Esophagus squamous epithelium (tissue), 5 donors: ENCODE data around the gene GPATCH4. TPM values are rescaled to one million over a fixed set of nuclear protein-coding genes. Genes with fewer than 3 reads are reported as not detected.

ENCODE experiments used
- DNase-seq: peaks from one replicate; lab custom pipeline; 2025; lab: John Stamatoyannopoulos, UW
- H3K27ac ChIP-seq, 4 donors: fragments of 200-600 bp; sonication (generic); one replicate each; pipeline ENCODE4 v1.5.1; 2016 to 2019; ENCODE audit warnings: mild to moderate bottlenecking in 1 of 4
- H3K27me3 ChIP-seq, 4 donors: fragments of 200-600 bp; sonication (generic); 1 replicate in 3 of 4; 2 replicates in 1 of 4; pipeline versions ENCODE4 v1.5.1 to v1.6.0; 2017 to 2021; ENCODE audit warnings: antibody characterized with exemption in 1 of 4
- H3K36me3 ChIP-seq, 3 donors: fragments of 200-600 bp; sonication (generic); one replicate each; pipeline ENCODE4 v1.5.1; 2016 to 2019
- H3K4me1 ChIP-seq, 3 donors: fragments of 200-600 bp; sonication (generic); one replicate each; pipeline ENCODE4 v1.5.1; 2017 to 2019
- H3K4me3 ChIP-seq, 4 donors: fragments of 200-600 bp; sonication (generic); 1 replicate in 3 of 4; 2 replicates in 1 of 4; pipeline ENCODE4 v1.5.1; 2016 to 2019; ENCODE audit warnings: mild to moderate bottlenecking in 2 of 4, moderate library complexity in 1 of 4
- H3K9me3 ChIP-seq, 3 donors: fragments of 200-600 bp; sonication (generic); one replicate each; pipeline ENCODE4 v1.5.1; 2016 to 2019
- CTCF ChIP-seq, 6 experiments: fragments of 450-650 bp in 4 of 6; fragments of 200-600 bp in 2 of 6; sonication (generic) in 2 of 6; IDR thresholded peaks; one replicate each; pipeline ENCODE4 v1.5.1; 2016 to 2019; ENCODE audit warnings: antibody characterized with exemption in 6 of 6, mild to moderate bottlenecking in 4 of 6, moderate library complexity in 4 of 6
- POLR2A ChIP-seq, 4 donors: fragments of 450-650 bp; IDR thresholded peaks; one replicate each; pipeline ENCODE4 v1.6.1; 2017; ENCODE audit warnings: antibody characterized with exemption in 4 of 4, mild to moderate bottlenecking in 4 of 4, moderate library complexity in 3 of 4
- WGBS, 2 donors: methylation state at CpG; one replicate each; pipeline ENCODE4 v1.1.5; 2018; 5-methylcytosine and 5-hydroxymethylcytosine counted together
- intact Hi-C: fragments of 100-400 bp; cut with DNase I; formaldehyde crosslinking; loops from one replicate; pipeline ENCODE4 v1.15.0; 2022
- total RNA-seq, 4 donors: library from RNA; depleted of rRNA; stranded (reverse); fragments of >200 nt; gene quantifications; one replicate each; pipeline ENCODE4 v1.1.0, GENCODE V29; 2016
- donor health status: DM: yes; HTN: yes; CAD: no.

GPATCH4 gene
- total RNA-seq, 4 donors from 2014 or later, result 14.0 to 41.8 (median 25.0) TPM

- intact Hi-C loops, result no loop called here
- Histone ChIP-seq H3K36me3 (no peaks in the 10 kb centered on the region), H3K27ac (no peak overlapping the region), H3K27me3 (peaks cover 9 to 99% (median 15%) of the 10 kb centered on the region in 4 donors), H3K9me3 (no peaks in the 10 kb centered on the region), H3K4me1 (peaks cover 7 to 15% (median 11%) of the 10 kb centered on the region in 3 donors), H3K4me3 (no peak overlapping the region)
- WGBS, 2 donors, result 78 to 89% methylated on average over 1 of the region's 1 CpG
- TF ChIP-seq CTCF (IDR thresholded peaks at IDR 0.05) (no peak), POLR2A (IDR thresholded peaks at IDR 0.05) (no peak)
- no peak for DNase-seq
Measured at GRCh38 chr1:156645666-156646065, 44.4 kb upstream of the GPATCH4 start.

GRCh38 chr1:156645056-156645455 is 43.8 kb upstream of the GPATCH4 start:
- Histone ChIP-seq H3K36me3 (no peaks in the 10 kb centered on the region), H3K4me1 (peaks cover 7 to 15% (median 11%) of the 10 kb centered on the region in 3 donors), H3K27ac (no peak overlapping the region), H3K9me3 (no peaks in the 10 kb centered on the region), H3K4me3 (no peak overlapping the region), H3K27me3 (peaks cover 11 to 99% (median 17%) of the 10 kb centered on the region in 4 donors)
- intact Hi-C loops, result no loop called here
- no peak for DNase-seq
- TF ChIP-seq POLR2A (IDR thresholded peaks at IDR 0.05) (no peak), CTCF (IDR thresholded peaks at IDR 0.05) (no peak)
- WGBS, 2 donors, result 13 to 41% methylated on average over 3 of the region's 3 CpGs

- intact Hi-C loops, result no loop called here
- Histone ChIP-seq H3K27me3 (peaks cover 11 to 99% (median 20%) of the 10 kb centered on the region in 4 donors), H3K4me3 (no peak overlapping the region), H3K27ac (no peak overlapping the region), H3K36me3 (no peaks in the 10 kb centered on the region), H3K4me1 (peaks cover 7 to 15% (median 11%) of the 10 kb centered on the region in 3 donors), H3K9me3 (no peaks in the 10 kb centered on the region)
- 17 to 56% methylated on average over 1 of the region's 1 CpG for WGBS, 2 donors
- TF ChIP-seq POLR2A (IDR thresholded peaks at IDR 0.05) (no peak), CTCF (IDR thresholded peaks at IDR 0.05) (no peak)
- DNase-seq, result no peak
Measured at GRCh38 chr1:156644640-156645039, 43.4 kb upstream of the GPATCH4 start.

- H3K4me3 ChIP-seq, result no peak overlapping the region
- no peak overlapping the region for H3K27ac ChIP-seq
- H3K27me3 ChIP-seq, result peaks cover 11 to 100% (median 23%) of the 10 kb centered on the region in 4 donors
- WGBS, 2 donors, result 43% methylated on average over 1 of the region's 3 CpGs; no CpG with 5 or more reads in 1 of the 2 donors
- intact Hi-C loops, result no loop called here
- TF ChIP-seq CTCF (IDR thresholded peaks at IDR 0.05) (no peak), POLR2A (IDR thresholded peaks at IDR 0.05) (no peak)
- no peaks in the 10 kb centered on the region for H3K9me3 ChIP-seq
- no peaks in the 10 kb centered on the region for H3K36me3 ChIP-seq
- DNase-seq, result no peak
- H3K4me1 ChIP-seq, result peaks cover 7 to 15% (median 11%) of the 10 kb centered on the region in 3 donors
Measured at GRCh38 chr1:156644146-156644545, 42.9 kb upstream of the GPATCH4 start.

GRCh38 chr1:156643778-156644092 is 42.5 kb upstream of the GPATCH4 start:
- DNase-seq, result no peak
- intact Hi-C loops, result no loop called here
- Histone ChIP-seq H3K4me1 (peaks cover 7 to 15% (median 11%) of the 10 kb centered on the region in 3 donors), H3K4me3 (no peak overlapping the region), H3K27ac (no peak overlapping the region), H3K27me3 (peaks cover 11 to 100% (median 25%) of the 10 kb centered on the region in 4 donors), H3K9me3 (no peaks in the 10 kb centered on the region), H3K36me3 (no peaks in the 10 kb centered on the region)
- no peak for TF ChIP-seq CTCF (IDR thresholded peaks at IDR 0.05)
- TF ChIP-seq POLR2A (IDR thresholded peaks at IDR 0.05), result no peak
- WGBS, 2 donors, result 50 to 71% methylated on average over 7 of the region's 7 CpGs
